ENCODE results near the gene B3GNT7.
"Not testable (repeated sequence)": the region's sequence is repeated elsewhere in the genome, so short reads cannot be mapped to it uniquely, and the experiment has no call there.

Gene B3GNT7, protein sequence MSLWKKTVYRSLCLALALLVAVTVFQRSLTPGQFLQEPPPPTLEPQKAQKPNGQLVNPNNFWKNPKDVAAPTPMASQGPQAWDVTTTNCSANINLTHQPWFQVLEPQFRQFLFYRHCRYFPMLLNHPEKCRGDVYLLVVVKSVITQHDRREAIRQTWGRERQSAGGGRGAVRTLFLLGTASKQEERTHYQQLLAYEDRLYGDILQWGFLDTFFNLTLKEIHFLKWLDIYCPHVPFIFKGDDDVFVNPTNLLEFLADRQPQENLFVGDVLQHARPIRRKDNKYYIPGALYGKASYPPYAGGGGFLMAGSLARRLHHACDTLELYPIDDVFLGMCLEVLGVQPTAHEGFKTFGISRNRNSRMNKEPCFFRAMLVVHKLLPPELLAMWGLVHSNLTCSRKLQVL

DNA sequence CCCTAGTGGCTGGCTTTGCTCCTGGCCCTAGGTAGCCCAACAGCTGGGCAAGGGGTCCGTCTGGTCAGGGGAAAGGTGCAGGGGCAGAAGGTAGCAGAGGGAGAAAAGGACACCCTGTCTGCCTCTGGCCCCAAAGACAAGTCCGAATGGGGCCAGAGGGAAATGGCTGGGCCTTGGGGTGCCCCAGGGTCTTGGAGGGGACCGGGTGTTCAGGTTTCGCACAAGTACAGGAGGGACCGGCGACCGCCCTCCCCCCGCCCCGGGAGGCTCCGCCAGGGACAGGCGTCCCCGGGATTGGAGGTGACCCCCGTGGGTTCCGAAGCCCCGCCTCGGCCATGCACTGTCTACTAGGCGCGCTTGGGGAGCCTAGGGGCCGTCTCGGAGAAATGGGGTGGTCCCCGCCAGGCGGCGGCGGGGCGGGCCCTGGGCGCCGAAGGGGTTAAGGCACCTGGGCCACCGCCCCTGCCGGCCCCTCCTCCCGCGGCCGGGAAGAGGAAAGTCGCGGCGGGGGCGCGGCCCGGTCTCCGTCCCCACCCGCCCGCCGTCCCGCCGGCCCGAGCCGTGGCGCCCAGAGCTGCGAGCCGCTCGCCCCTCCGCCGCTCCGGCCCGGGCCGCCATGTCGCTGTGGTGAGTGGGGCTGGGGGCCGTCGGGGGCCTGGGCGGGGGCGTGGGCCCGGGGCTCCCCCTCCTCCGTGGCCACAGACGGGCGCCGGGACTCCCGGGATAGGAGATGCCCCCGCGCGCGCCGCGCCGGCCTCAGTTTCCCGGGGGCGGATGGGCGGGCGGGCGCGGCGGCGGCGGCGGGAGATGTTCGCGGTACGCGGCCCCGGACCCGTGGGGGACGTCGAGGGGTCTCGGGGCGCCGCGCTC is at the start of gene B3GNT7:
TSS of gene B3GNT7 (plus strand) at position 523 of the 870 bp plus-strand sequence. CDS start at position 617, 94 bp downstream.
- DNase-seq: no peak

DNA sequence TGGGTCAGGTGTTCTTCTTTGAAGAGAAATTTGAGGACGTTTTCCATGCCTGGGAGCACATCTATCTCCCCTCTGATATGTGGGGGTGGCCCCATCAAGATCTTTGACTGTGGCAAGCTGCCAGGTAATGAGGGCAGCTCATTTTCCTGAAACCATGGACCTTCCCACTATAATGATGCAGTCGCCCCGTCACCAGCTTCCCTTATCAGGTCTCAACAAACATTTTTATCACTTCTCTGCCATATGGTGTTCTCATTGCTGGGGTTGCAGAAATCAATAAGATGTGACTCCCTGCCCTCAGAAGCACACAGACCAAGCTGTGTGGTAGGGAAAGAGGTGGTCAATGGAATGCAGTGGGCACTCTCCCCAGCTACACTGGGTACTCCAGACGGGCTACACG is 48.4 kb upstream of the B3GNT7 start:
- DNase-seq: no peak

DNA sequence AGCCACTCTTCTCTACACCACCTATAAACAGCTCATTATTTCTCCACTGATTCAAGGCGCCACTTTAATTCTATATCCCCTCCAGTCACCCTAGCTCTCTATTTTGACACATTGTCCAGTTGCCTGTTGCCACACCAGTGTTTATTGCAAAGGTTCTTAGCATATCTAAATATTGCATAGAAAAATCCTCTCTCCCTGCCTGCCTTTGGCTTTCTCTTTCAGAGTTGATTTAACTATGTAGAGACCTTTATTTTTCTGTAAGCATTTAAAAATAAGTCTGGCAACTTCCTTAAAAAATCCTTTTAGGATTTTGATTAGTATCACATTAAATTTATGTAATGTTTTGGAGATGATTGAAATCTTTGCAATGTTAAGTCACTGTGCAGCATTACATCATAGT is 47.9 kb upstream of the B3GNT7 start:
- no peak for DNase-seq

DNA sequence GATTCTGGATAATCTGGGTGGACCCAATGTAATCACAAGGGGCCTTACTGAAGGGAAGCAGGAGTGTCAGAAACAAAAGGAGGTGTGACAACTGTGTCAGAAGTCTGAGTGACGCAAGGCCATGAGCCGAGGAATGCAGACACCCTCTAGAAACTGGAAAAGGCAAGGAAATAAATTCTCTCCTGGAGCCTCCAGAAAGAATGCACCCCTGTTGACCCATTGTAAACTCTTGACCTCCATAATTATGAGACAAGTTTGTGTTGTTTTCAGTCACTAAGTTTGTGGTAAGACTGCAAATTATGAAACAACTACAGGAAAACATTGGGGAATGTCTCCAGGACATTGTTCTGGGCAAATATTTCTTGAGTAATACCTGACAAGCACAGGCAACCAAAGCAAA is 47.3 kb upstream of the B3GNT7 start:
- no peak for DNase-seq

DNA sequence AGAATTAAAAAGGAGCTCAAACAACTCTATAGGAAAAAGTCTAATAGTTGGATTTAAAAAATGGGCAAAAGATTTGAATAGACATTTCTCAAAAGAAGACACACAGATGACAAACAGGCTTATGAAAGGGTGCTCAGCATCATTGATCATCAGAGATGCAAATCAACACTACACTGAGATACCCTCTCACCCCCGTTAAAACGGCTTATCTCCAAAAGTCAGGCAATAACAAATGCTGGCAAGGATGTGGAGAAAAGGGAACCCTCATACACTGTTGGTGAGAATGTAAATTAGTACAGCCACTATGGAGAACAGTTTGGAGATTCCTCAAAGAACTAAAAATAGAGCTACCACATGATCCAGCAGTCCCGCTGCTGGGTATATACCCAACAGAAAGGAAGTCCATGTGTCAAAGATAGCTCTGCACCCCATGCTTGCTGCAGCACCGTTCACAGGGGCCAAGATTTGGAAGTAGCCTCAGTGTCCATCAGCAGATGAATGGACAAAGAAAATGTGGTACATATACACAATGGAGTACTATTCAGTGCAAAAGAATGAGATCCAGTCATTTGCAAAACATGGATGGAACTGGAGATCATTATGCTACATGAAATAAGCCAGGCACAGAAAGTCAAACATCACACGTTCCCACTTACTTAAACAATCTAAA is 46.7 kb upstream of the B3GNT7 start:
- DNase-seq: no peak

DNA sequence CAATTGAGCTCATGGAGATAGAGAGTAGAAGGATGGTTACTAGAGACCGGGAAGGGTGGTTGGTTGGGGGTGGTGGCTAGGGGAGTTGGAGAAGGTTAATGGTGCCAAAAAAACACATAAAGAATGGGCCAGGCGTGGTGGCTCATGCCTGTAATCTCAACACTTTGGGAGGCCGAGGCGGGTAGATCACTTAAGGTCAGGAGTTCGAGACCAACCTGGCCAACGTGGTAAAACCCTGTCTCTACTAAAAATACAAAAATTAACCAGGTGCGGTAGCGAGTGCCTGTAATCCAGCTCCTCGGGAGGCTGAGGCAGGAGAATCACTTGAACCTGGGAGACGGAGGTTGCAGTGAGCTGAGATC is 46.2 kb upstream of the B3GNT7 start:
- DNase-seq: not testable (repeated sequence)

DNA sequence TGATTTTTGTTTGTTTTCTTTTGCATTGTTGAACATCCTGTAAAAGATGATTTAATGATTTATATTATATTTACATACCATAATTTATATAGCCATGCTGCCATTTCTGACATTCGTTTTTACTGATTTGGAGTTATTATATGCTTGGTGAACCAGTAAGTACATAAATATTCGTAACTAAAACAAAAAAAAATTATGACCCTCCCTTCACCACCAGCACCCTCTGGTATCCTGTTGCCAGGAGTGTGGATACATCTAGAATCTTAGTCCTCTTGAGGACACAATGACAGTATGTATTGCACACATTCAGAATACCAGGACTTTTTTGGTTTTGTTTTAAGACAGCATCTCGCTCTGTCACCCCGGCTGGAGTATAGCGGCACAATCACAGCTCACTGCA is 43.9 kb upstream of the B3GNT7 start:
- DNase-seq: no peak

DNA sequence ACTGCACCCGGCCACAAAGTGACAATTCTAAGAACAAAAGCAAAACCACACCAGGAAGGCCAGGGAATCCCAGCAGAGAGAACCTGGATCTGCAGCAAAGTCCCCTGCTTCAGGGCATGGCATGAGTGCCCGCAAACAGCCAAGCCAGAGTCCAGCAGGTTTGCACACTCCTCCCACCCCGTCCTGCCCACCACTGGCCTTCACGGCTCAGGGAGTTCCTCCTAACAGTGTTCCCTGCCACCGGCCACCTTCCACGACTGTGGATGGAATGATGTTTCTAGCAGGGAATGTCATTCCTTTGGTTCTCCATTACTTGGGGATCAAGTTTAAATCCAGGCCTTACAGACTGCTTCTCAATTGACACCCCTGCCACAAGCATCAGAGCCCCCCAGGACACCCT is 42.0 kb upstream of the B3GNT7 start:
- no peak for DNase-seq

DNA sequence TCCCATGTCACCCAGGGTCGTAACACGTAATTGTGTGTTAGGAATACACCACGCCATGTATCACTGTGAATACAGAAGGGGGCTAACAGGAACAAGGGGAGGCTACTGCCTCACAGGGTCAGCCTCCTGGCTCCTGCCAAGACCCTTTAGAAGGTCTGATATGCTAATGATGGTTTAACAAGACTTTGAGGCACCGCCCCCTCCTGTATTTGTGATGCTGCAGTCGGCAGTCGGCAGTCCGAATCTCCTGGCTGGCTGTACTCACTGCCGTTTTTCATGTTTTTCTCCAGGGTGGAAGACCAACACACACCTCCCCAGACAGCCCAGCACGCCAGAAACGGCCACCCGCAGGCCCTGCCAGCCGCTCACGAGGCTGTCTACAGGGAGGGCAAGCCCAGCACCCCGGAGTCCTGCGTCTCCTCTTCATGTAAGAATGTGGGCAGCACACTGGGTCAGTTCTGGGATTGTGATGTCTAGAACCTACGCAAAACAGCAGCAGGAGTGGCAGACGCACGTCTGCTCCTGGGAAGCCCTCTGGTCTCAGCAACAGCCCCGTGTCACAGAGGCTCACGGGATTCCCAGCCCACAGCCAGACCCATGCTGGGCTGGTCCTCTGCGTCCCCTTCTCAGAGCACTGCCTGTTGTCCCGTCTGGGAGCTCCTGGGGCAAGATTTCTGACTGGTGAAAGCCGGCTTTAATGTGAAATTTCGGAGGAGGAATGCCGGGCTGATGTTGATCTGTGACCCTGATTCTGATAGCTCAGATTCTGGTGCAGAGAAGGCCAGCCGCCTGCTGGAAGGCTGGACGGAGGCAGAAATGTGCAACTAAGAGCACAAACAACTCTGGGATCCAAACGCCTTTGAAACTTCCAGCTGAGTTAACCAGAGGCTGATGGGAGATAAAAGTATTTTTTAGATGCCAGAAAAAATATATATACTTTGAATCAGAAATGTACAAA is 39.7 kb upstream of the B3GNT7 start:
- DNase-seq: no peak

DNA sequence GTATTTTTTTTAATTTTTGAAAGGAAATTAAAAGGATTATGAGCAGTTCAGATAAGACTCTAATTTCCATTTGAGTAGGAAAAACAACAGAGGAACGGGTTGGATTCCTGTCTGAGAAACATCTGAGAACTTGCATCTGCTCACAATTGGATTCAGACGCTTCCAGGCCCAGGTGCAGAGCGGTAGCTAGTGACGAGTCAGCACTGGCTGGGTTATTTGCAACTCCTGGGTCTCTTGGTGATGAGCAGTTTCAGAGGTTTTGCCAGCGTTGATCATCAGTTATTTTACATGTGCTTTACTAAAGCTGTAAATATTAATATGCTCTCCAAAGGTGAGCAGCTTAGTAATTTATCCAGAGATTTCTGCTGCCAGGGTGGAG is 39.1 kb upstream of the B3GNT7 start:
- DNase-seq: no peak

DNA sequence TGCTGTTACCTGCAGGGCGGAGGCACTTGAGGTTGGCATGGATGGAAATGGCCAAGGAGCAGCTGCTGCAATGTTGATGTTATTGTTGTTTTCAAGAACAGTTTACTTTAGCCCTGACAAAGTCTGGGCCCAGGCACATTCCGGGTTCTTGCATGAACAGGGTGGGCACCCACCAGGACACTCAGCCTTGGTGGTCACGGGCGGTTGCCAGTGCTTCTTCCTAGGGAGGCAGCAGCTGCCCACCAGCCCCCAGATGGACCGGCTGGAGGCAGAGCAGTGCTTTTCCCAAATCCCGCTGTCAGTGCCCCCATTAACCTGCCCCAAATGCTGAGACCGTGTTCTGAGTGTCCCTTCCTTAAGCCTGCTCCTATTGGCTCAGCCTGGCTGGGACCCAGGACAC is 38.5 kb upstream of the B3GNT7 start:
- no peak for DNase-seq

DNA sequence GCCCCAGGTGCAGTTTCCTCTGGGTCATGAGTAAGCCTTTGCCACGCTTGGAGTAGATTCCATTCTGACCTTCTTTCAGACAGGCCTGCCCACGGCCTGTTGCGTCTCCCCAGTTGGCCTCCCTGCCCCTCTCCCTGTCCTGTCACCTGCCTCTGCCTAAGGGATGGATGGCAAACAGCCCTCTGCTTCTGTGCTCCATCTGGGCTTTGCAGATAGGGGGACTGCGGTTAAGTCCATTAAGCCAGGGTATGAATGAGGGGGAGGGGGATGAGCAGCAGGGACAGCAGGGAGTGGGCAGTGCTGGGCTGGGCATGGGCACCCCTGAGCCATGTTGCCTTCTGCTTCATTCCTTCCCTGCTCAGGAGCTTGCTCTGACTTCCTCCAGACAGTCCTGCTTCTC is 37.6 kb upstream of the B3GNT7 start:
- no peak for DNase-seq

DNA sequence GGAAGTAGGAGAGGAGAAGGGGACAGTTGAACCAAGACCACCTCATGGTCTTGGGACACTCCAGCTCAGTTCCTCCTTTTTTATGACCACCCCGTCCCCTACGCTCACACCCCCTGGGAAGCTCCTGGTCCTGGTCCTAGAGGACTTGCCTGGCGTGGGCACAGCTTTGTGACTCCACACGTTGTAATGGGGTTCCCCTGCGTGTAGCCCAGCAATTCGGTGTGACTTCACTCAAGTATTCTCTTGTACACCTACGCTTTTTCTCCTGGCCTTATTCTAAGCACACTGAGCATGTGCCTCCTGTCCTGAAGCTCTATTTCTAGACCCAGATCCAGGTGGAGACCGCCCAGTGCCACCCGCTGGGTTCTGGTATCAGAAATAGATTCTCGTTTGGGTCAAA is 36.1 kb upstream of the B3GNT7 start:
- no peak for DNase-seq

DNA sequence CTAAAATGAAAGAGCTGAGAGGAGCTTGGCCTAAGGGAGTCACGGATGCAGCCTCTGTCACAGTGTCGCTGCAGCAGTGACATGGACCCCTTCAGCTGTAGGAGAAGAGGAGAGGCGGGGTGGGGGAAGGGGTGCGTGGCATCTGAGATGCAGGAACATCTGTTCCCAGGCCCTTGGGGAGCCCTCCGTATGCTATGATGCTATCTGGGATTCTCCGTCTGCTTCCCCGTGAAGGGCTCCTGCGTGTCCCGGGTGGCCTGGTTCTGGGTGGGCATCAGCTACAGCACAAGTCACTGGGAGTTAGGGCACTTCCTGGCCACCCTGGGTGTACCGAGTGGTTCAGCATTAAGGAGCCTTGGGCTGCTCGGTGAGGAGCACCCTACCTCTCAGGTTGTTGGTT is 35.6 kb upstream of the B3GNT7 start:
- DNase-seq: no peak

DNA sequence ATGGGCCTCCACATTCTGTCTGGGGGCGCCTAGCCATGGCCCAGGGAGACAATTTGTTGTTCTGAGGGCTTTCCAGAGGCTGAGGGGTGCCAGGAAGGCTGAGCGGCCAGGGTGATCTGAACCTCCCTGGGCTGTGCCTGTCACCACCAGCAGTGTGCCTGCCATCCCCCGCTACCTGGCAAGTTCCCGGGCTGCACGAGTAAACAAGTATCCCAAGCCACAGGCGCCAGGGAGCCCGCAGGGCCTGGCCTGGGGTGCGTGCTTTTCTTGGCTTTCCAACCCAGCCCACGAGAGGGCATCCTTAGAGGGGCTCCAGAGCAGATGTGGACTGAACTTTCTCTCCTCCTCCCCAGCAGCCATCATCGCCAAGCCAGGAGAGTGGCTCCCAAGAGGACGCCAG is 35.1 kb upstream of the B3GNT7 start:
- DNase-seq: no peak

DNA sequence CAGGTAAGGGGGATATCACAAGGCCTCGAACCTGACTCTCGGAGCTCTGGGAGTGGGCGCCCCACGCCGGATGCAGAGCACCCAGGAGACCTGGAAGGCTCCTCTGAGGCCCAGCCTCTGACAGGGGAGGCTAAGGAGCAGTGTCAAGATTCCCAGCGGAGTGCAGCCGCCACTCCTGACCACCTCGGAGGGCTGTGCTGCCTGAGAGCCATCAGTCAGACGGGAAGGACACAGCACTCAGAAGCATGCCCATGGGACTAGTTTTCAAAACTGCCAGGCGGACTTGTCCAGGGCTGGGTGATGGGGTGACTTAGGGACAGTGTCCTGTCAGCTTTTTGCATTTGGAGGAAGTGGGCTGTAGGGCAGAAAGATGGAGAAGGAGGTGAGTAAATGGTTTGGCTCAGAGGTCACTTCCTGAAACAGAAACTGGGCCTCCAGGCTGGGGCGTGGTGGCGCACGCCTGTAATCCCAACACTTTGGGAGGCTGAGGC is 34.6 kb upstream of the B3GNT7 start:
- DNase-seq: no peak

DNA sequence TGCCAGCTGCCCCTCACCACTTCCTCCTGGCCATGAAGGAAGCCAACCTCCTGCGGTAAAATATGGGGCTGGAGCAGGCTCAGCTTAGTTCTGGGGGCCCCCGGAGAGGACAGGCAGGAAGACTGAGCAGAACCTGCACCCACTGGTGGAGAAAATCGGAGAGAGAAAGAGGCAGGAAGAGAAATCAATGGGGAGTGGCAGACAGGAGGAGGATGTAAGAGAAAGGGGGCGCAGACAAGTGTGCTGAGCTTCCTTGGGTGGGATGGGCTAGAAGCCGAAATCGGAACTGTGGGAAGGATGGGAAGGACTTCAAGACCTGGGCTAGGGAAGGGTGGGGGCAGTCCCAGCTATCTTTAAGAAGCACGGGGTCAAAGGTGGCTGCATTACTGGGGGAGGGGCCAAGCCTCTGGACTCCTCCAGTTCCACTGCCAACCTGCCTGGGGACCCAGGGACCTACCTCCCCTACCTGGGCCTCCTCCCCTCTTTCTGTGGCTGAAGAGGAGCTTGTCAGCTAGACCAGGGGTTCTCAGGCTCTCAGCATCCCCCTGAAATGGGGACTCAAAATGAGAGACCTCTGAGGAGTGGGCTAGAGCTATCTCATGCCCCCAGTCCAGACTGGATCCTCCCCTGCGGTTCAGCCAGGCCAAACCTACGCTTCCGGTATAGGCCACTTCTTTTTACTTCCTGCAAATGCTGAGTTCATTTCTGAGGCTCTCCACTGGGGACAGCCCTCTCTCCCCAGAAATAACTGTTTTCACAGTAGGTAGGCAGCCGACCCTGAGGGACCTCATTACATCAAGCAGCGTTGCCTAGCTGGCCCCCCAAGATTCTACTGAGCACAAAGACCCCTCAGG is 33.6 kb upstream of the B3GNT7 start:
- DNase-seq: no peak

DNA sequence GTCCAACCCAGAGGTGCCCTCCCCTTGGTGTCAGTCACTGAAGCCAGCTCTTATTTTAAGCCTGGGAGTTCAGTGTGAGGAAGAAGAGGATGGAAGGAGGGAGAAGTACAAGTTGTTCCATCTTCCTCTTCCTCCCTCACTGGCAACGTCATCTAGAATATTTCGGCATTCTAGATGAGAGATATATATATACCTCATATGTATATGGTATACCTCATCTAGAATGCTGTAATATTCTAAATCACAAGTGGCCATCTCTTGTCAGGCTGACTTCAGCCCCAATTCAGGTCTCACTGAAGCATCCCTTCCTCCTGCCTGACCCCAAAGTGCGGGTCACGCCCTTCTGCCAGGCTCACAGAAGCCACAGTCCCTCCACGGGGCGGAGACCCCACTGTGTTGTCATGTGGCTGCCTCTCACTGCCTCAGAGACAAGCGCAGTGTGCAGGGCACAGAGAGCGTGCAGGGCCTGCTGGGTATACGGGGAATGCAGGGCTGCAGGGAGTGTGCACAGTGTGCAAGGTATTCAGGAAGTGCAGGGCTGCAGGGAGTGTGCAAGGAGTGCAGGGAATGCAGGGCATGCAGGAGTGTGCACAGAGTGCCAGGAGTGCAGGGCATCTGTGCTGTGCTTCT is 32.8 kb upstream of the B3GNT7 start:
- no peak for DNase-seq

DNA sequence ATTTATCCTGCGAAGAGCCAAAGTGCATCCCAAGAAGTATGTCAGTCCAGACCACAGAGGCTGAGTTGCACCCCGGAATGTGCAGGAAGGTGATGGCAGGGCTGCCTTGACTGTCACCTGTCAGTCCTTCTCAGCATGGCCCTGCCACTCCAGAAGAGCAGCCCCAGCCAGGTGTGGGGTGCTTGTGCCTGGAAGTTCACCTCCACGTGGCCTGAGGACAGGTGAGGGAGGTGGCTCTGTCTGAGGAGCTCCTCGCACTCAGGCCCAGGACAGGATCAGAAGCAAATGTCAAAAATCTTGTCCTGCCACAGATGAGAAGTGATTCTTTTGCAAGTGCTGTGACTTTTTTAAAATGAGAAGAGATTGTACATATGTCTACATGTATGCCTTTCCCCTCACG is 31.4 kb upstream of the B3GNT7 start:
- DNase-seq: no peak

DNA sequence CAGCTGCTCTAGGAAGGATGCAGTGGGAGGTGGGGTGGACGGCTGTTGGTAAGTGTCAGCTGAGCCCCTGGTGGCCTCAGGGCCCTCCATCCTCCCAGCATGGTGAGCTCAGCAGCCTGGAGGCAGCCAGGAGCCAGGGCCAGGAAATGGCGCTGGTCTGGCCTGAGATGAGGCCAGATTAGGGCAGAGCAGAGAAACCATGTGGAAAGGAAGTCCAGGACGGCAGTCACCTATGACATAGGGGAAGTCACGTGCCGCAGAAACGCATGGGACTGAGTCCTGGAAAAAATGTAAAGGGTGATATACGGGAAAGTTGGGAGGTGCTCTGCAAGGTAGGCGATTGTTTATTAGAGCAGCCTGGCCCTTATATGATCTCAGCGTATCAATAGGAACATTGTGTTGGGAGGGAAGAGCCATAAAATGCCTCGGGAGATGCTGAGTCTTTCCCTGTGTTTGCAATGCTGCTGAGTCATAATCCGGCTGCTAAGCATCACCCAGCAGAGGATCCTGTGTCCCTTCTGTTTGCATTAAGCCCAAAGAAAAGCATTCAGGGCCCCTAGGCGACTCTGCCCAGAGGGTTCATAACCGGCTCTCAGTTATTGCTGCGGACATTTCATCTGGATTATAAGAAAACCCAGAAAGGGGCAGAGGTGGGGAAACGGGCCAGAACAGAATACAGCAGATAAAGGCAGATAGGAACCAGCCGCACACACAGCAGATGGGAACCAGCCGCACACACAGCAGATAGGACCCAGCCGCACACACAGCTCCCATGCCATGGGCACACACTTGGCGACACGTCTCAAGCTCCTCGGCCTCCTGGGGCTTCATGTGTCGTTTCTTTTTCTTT is 30.3 kb upstream of the B3GNT7 start:
- no peak for DNase-seq
